K562 (cell line): Measurements from ENCODE around the gene SPAG7. TPM values are rescaled to one million over a fixed set of nuclear protein-coding genes. Genes with fewer than 3 reads are reported as not detected.
A peak's percentile ranks its signal among the peaks of the same experiment; 100 is the strongest.

Experiments
- ATAC-seq: fragments of 200-7000 bp; cut with Tn5 transposase; 3 replicates; pipeline ENCODE4 v1.9.1; 2020; ENCODE audit warnings: moderate library complexity
- BruUV-seq: library from RNA; stranded (reverse); fragments of 400-500 nt; replicated peaks from 2 replicates; lab custom pipeline; 2021; lab: Mats Ljungman, UMichigan
- CTCF ChIA-PET: fragments of 300-600 bp; formaldehyde crosslinking; extraction: SDS; loops from one replicate; lab custom pipeline; 2021; ENCODE audit warnings: low intra/inter-chr PET ratio; lab: Yijun Ruan, JAX
- POLR2A ChIA-PET: fragments of 300-600, 350-650 bp; sonication (Branson Sonifier 250); formaldehyde crosslinking; extraction: SDS; loops from one replicate; lab custom pipeline; 2021; ENCODE audit warnings: antibody characterized with exemption, inconsistent platforms; lab: Yijun Ruan, JAX
- DNase-seq, 4 experiments: peaks; one replicate each; pipeline versions ENCODE4 v3.0.0 to v3.0.0-alpha.2; 2011 to 2018; ENCODE audit warnings: low spot score in 3 of 4, mixed read lengths in 3 of 4; ENCODE audit errors: extremely low read depth in 1 of 4
- FAIRE-seq: peaks from 2 replicates; lab custom pipeline; 2011; peaks lifted over from hg19 to GRCh38; lab: Jason Lieb, UNC
- H2AFZ ChIP-seq: 2 replicates; pipeline ENCODE4 v1.6.0; 2011; ENCODE audit warnings: low read depth, low read length, control low read depth, inconsistent platforms
- H3K27ac ChIP-seq: fragments of 200-600 bp; 3 replicates; pipeline ENCODE4 v1.8.0; 2011; ENCODE audit warnings: low read depth, mild to moderate bottlenecking, control low read depth, inconsistent platforms, low read length, moderate library complexity, mixed read lengths; ENCODE audit errors: extremely low read depth
- H3K27me3 ChIP-seq, 2 experiments: fragments of 300-600 bp in 1 of 2; 2 replicates in 1 of 2; 3 replicates in 1 of 2; pipeline versions ENCODE4 v1.6.0 to v1.8.0; 2011; ENCODE audit warnings: inconsistent platforms in 2 of 2, low read length in 2 of 2, mild to moderate bottlenecking in 1 of 2, mixed read lengths in 1 of 2, moderate library complexity in 1 of 2; ENCODE audit not compliant: control insufficient read depth in 2 of 2, insufficient read depth in 2 of 2
- H3K36me3 ChIP-seq: fragments of 300-600 bp; 3 replicates; pipeline ENCODE4 v1.8.0; 2011; ENCODE audit warnings: mild to moderate bottlenecking, low read length, inconsistent platforms; ENCODE audit not compliant: control insufficient read depth, insufficient read depth
- H3K4me1 ChIP-seq, 2 experiments: fragments of 200-600 bp in 1 of 2; replicated peaks in 1 of 2; 2 replicates in 1 of 2; 3 replicates in 1 of 2; pipeline versions ENCODE4 v1.5.1 to v1.8.0; 2011; ENCODE audit warnings: inconsistent platforms in 2 of 2, low read length in 2 of 2, mild to moderate bottlenecking in 1 of 2, mixed read lengths in 1 of 2, moderate library complexity in 1 of 2; ENCODE audit not compliant: control insufficient read depth in 2 of 2, insufficient read depth in 2 of 2
- H3K4me2 ChIP-seq: 2 replicates; pipeline ENCODE4 v1.6.1; 2011; ENCODE audit warnings: low read length, control low read depth, inconsistent platforms, mixed read lengths; ENCODE audit not compliant: insufficient read depth
- H3K4me3 ChIP-seq: fragments of 200-600 bp; sonication (generic), shearing (Covaris generic); 2 replicates; pipeline ENCODE4 v1.5.1; 2016; ENCODE audit warnings: control low read depth, inconsistent platforms
- H3K79me2 ChIP-seq: fragments of 200-600 bp; 3 replicates; pipeline ENCODE4 v1.8.0; 2011; ENCODE audit warnings: low read length, inconsistent platforms; ENCODE audit not compliant: control insufficient read depth, insufficient read depth
- H3K9ac ChIP-seq, 2 experiments: 2 replicates each; pipeline versions ENCODE4 v1.6.0 to v1.6.1; 2011; ENCODE audit warnings: low read depth in 2 of 2, low read length in 2 of 2, control low read depth in 1 of 2, inconsistent platforms in 1 of 2, mild to moderate bottlenecking in 1 of 2, mixed read lengths in 1 of 2; ENCODE audit not compliant: insufficient read depth in 1 of 2
- H3K9me1 ChIP-seq: one replicate; pipeline ENCODE4 v1.6.0; 2011; ENCODE audit warnings: inconsistent platforms, mild to moderate bottlenecking, low read length, moderate library complexity; ENCODE audit not compliant: control insufficient read depth, insufficient read depth
- H3K9me3 ChIP-seq: replicated peaks from 2 replicates; pipeline ENCODE4 v1.5.1; 2011; ENCODE audit warnings: low read depth, low read length, inconsistent platforms; ENCODE audit not compliant: control insufficient read depth, insufficient read depth
- H4K20me1 ChIP-seq: replicated peaks from 2 replicates; pipeline ENCODE4 v1.6.1; 2011; ENCODE audit warnings: low read length, inconsistent platforms, mixed read lengths; ENCODE audit not compliant: control insufficient read depth, insufficient read depth
- BCOR ChIP-seq: fragments of 450-650 bp; IDR thresholded peaks from 2 replicates; pipeline ENCODE4 v1.6.1; 2016
- FOXK1 ChIP-seq: sonication (generic); formaldehyde crosslinking; IDR thresholded peaks from 2 replicates; pipeline ENCODE4 v1.8.0; 2022; ENCODE audit warnings: missing genetic modification reagents, mild to moderate bottlenecking, borderline replicate concordance
- KLF1 ChIP-seq: fragments of 450-650 bp; IDR thresholded peaks from 2 replicates; pipeline ENCODE4 v1.6.1; 2016; ENCODE audit warnings: missing genetic modification characterization, missing compliant biosample characterization
- MXI1 ChIP-seq: IDR thresholded peaks from 2 replicates; pipeline ENCODE4 v1.6.1; 2011; ENCODE audit warnings: low read depth, mild to moderate bottlenecking, improper control_type of control experiment, low read length
- NFATC3 ChIP-seq: fragments of 450-650 bp; IDR thresholded peaks from 2 replicates; pipeline ENCODE4 v1.6.1; 2017; ENCODE audit warnings: mild to moderate bottlenecking
- OTX1 ChIP-seq: fragments of 450-650 bp; formaldehyde crosslinking; IDR thresholded peaks from 2 replicates; pipeline ENCODE4 v1.4.0; 2022; ENCODE audit warnings: mild to moderate bottlenecking
- SIN3A ChIP-seq, 2 experiments: fragments of 150-350 bp in 1 of 2; IDR thresholded peaks; 2 replicates each; pipeline ENCODE4 v1.6.1; 2011 to 2016; ENCODE audit warnings: borderline replicate concordance in 2 of 2, low read depth in 2 of 2, low read length in 2 of 2, mild to moderate bottlenecking in 2 of 2, moderate library complexity in 2 of 2; ENCODE audit not compliant: control insufficient read depth in 1 of 2
- TFAP4 ChIP-seq: sonication (generic); formaldehyde crosslinking; IDR thresholded peaks from 2 replicates; pipeline ENCODE4 v1.8.0; 2022; ENCODE audit warnings: missing genetic modification reagents, mild to moderate bottlenecking, moderate library complexity, borderline replicate concordance
- TSC22D4 ChIP-seq: fragments of 450-650 bp; IDR thresholded peaks from 2 replicates; pipeline ENCODE4 v1.6.1; 2016; ENCODE audit warnings: missing genetic modification characterization, missing biosample characterization, control low read depth
- ZNF431 ChIP-seq: sonication (generic); formaldehyde crosslinking; IDR thresholded peaks from 2 replicates; pipeline ENCODE4 v1.8.0; 2022; ENCODE audit warnings: mild to moderate bottlenecking, missing genetic modification reagents
- WGBS: fragments of 100-300 bp; shearing (Covaris generic); methylation state at CpG from one replicate; pipeline ENCODE4 v1.1.6; 2016; ENCODE audit warnings: low coverage, mixed read lengths; ENCODE audit not compliant: insufficient coverage; ENCODE audit errors: missing lambda C conversion rate; 5-methylcytosine and 5-hydroxymethylcytosine counted together
- in situ Hi-C: fragments of 300-500 bp; cut with MboI; formaldehyde crosslinking; loops from 4 replicates; pipeline ENCODE4 v1.15.0; 2018; ENCODE audit warnings: inconsistent platforms, mixed read lengths
- intact Hi-C: fragments of 100-400 bp; cut with micrococcal nuclease; formaldehyde crosslinking; loops from 2 replicates; pipeline ENCODE4 v1.14.2; 2022
- polyA plus RNA-seq, 8 experiments: library from polyadenylated mRNA; depleted of rRNA in 4 of 8; stranded (reverse) in 5 of 8; unstranded in 3 of 8; fragments of >200 nt; fragmentation: Nextera tagmentation in 2 of 8; fragmentation: Illumina TruSeq in 1 of 8; extraction: Ambion mirVana in 2 of 8; extraction: Trizol in 1 of 8; gene quantifications; 2 replicates each; pipeline versions ENCODE4 v1.2.1 to v1.2.3, GENCODE V29; 2011 to 2014; ENCODE audit warnings: inconsistent platforms in 1 of 8, missing spikeins in 1 of 8
- total RNA-seq, 7 experiments: library from RNA; depleted of rRNA in 6 of 7; stranded (reverse); fragments of >200 nt in 6 of 7; fragmentation: Illumina TruSeq in 2 of 7; extraction: Trizol in 2 of 7; gene quantifications; 2 replicates each; pipeline versions ENCODE4 v1.2.1 to v1.2.3, GENCODE V29; 2011 to 2021; ENCODE audit warnings: low replicate concordance in 1 of 7
- TF ChIP-seq, protein P1 (sequence below): sonication (generic); formaldehyde crosslinking; IDR thresholded peaks from 2 replicates; pipeline ENCODE4 v1.8.0; 2023; ENCODE audit warnings: mild to moderate bottlenecking, missing genetic modification reagents
- TF ChIP-seq, protein P2 (sequence below): sonication (generic); formaldehyde crosslinking; IDR thresholded peaks from 2 replicates; pipeline ENCODE4 v1.8.0; 2022; ENCODE audit warnings: mild to moderate bottlenecking, low read depth, missing genetic modification reagents
- TF ChIP-seq, protein P3 (sequence below): sonication (generic); formaldehyde crosslinking; IDR thresholded peaks from 2 replicates; pipeline ENCODE4 v1.8.0; 2023; ENCODE audit warnings: mild to moderate bottlenecking, missing genetic modification reagents
- TF ChIP-seq, protein P4 (sequence below): fragments of 250-450 bp; sonication (Bioruptor Pico); IDR thresholded peaks from 2 replicates; pipeline ENCODE4 v1.8.0; 2021; ENCODE audit warnings: moderate library complexity, mild to moderate bottlenecking, inconsistent platforms

Gene SPAG7
- total and polyA plus RNA-seq, 9 of the 15 experiments (the other 6 are each of a cell fraction or from before 2014, with no cell fraction given) = 5.6 to 53.5 (median 36.3) TPM

GRCh38 chr17:4945944-4946280, 21.7 kb downstream of the SPAG7 start:
- H3K9ac ChIP-seq = peak overlapping the region; percentile 50 to 97; a peak in 3 of 4 replicates
- TF ChIP-seq, protein P1, sequence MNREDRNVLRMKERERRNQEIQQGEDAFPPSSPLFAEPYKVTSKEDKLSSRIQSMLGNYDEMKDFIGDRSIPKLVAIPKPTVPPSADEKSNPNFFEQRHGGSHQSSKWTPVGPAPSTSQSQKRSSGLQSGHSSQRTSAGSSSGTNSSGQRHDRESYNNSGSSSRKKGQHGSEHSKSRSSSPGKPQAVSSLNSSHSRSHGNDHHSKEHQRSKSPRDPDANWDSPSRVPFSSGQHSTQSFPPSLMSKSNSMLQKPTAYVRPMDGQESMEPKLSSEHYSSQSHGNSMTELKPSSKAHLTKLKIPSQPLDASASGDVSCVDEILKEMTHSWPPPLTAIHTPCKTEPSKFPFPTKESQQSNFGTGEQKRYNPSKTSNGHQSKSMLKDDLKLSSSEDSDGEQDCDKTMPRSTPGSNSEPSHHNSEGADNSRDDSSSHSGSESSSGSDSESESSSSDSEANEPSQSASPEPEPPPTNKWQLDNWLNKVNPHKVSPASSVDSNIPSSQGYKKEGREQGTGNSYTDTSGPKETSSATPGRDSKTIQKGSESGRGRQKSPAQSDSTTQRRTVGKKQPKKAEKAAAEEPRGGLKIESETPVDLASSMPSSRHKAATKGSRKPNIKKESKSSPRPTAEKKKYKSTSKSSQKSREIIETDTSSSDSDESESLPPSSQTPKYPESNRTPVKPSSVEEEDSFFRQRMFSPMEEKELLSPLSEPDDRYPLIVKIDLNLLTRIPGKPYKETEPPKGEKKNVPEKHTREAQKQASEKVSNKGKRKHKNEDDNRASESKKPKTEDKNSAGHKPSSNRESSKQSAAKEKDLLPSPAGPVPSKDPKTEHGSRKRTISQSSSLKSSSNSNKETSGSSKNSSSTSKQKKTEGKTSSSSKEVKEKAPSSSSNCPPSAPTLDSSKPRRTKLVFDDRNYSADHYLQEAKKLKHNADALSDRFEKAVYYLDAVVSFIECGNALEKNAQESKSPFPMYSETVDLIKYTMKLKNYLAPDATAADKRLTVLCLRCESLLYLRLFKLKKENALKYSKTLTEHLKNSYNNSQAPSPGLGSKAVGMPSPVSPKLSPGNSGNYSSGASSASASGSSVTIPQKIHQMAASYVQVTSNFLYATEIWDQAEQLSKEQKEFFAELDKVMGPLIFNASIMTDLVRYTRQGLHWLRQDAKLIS (CRISPR knock-in tag) = no peak
- TF ChIP-seq MXI1 (no peak), NFATC3 (no peak), FOXK1 (CRISPR knock-in tag) (no peak), TFAP4 (CRISPR knock-in tag) (0 out of 2 replicates have a peak, but pooled peaks have one; percentile 29), SIN3A (IDR thresholded peaks at IDR 0.05; ENCODE audit: borderline replicate concordance in 2 of 2, control insufficient read depth in 1 of 2, low read depth in 2 of 2, low read length in 2 of 2) (peak in 1 of 2 experiments; percentile 37; a peak in 1 of 4 replicates), ZNF431 (CRISPR knock-in tag) (no peak), BCOR (no peak), TSC22D4 (tag) (no peak), KLF1 (no peak), OTX1 (CRISPR knock-in tag) (no peak)
- TF ChIP-seq, protein P2, sequence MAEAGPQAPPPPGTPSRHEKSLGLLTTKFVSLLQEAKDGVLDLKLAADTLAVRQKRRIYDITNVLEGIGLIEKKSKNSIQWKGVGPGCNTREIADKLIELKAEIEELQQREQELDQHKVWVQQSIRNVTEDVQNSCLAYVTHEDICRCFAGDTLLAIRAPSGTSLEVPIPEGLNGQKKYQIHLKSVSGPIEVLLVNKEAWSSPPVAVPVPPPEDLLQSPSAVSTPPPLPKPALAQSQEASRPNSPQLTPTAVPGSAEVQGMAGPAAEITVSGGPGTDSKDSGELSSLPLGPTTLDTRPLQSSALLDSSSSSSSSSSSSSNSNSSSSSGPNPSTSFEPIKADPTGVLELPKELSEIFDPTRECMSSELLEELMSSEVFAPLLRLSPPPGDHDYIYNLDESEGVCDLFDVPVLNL (CRISPR knock-in tag) = no peak
- TF ChIP-seq, protein P3, sequence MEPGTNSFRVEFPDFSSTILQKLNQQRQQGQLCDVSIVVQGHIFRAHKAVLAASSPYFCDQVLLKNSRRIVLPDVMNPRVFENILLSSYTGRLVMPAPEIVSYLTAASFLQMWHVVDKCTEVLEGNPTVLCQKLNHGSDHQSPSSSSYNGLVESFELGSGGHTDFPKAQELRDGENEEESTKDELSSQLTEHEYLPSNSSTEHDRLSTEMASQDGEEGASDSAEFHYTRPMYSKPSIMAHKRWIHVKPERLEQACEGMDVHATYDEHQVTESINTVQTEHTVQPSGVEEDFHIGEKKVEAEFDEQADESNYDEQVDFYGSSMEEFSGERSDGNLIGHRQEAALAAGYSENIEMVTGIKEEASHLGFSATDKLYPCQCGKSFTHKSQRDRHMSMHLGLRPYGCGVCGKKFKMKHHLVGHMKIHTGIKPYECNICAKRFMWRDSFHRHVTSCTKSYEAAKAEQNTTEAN (CRISPR knock-in tag) = no peak
- TF ChIP-seq, protein P4, sequence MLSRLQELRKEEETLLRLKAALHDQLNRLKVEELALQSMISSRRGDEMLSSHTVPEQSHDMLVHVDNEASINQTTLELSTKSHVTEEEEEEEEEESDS (CRISPR knock-in tag) = no peak

More at GRCh38 chr17:4945944-4946280, 21.7 kb downstream of the SPAG7 start:
- BruUV-seq = no TSS peak
- ChIA-PET CTCF (no interaction called here), POLR2A (interaction anchor here (0.6 to 3.2 kb wide), 4 partner anchors 17 to 813 kb away, joined by 3 to 21 read pairs (median 3); partner anchors contain the start of gene SPAG7)
- in situ Hi-C loops (no loop called here), intact Hi-C loops (loop anchor here (1.0 kb wide), 1 partner anchor 21 kb away; the partner anchor contains the start of gene SPAG7)
- Histone ChIP-seq H3K9me3 (no peaks in the 10 kb centered on the region), H3K9me1 (no peaks in the 10 kb centered on the region), H2AFZ (no peak overlapping the region), H3K4me3 (peak overlapping the region; percentile 97), H3K4me2 (peak overlapping the region; percentile 93), H4K20me1 (peaks cover 22% of the 10 kb centered on the region), H3K27me3 (no peaks in the 10 kb centered on the region), H3K79me2 (peaks cover 83% of the 10 kb centered on the region), H3K27ac (peak overlapping the region; percentile 98), H3K36me3 (peaks cover 65% of the 10 kb centered on the region), H3K4me1 (peaks cover 24 to 37% of the 10 kb centered on the region in 2 experiments)
- no peak for ATAC-seq
- no peak for DNase-seq
- no peak for FAIRE-seq
- WGBS = 10% methylated on average over 3 of the region's 4 CpGs
